VCaP (cell line): Measurements from ENCODE around the gene DGAT2.
A peak's percentile ranks its signal among the peaks of the same experiment; 100 is the strongest.

ENCODE experiments used
- H3K27ac ChIP-seq: fragments of 450-650 bp; 2 replicates; pipeline ENCODE4 v1.5.1; 2017
- TF ChIP-seq, protein P1 (sequence below): fragments of 450-650 bp; conservative IDR thresholded peaks from 2 replicates; pipeline ENCODE4 v1.5.1; 2017; ENCODE audit warnings: mild to moderate bottlenecking, moderate library complexity

The DGAT2 gene

DNA sequence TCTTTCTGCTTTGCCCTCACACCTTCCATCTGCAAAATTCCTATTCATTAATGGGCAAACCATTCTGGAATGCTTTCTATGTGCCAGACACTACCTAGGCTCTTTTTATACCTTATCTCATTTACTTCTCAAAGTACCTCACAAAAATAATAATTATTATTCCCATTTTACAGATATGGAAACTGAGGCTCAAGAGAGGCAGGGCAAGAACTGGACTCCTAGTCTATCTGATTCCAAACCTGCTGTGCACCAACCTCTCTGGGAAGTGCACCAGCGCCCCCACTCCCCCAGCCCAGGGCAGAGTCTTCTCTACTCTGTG is 826 bp upstream of the DGAT2 start:
- H3K27ac ChIP-seq = peak overlapping the region; percentile 85; the same call in 1 of the 2 replicates
- TF ChIP-seq, protein P1, sequence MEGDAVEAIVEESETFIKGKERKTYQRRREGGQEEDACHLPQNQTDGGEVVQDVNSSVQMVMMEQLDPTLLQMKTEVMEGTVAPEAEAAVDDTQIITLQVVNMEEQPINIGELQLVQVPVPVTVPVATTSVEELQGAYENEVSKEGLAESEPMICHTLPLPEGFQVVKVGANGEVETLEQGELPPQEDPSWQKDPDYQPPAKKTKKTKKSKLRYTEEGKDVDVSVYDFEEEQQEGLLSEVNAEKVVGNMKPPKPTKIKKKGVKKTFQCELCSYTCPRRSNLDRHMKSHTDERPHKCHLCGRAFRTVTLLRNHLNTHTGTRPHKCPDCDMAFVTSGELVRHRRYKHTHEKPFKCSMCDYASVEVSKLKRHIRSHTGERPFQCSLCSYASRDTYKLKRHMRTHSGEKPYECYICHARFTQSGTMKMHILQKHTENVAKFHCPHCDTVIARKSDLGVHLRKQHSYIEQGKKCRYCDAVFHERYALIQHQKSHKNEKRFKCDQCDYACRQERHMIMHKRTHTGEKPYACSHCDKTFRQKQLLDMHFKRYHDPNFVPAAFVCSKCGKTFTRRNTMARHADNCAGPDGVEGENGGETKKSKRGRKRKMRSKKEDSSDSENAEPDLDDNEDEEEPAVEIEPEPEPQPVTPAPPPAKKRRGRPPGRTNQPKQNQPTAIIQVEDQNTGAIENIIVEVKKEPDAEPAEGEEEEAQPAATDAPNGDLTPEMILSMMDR = no peak

DNA sequence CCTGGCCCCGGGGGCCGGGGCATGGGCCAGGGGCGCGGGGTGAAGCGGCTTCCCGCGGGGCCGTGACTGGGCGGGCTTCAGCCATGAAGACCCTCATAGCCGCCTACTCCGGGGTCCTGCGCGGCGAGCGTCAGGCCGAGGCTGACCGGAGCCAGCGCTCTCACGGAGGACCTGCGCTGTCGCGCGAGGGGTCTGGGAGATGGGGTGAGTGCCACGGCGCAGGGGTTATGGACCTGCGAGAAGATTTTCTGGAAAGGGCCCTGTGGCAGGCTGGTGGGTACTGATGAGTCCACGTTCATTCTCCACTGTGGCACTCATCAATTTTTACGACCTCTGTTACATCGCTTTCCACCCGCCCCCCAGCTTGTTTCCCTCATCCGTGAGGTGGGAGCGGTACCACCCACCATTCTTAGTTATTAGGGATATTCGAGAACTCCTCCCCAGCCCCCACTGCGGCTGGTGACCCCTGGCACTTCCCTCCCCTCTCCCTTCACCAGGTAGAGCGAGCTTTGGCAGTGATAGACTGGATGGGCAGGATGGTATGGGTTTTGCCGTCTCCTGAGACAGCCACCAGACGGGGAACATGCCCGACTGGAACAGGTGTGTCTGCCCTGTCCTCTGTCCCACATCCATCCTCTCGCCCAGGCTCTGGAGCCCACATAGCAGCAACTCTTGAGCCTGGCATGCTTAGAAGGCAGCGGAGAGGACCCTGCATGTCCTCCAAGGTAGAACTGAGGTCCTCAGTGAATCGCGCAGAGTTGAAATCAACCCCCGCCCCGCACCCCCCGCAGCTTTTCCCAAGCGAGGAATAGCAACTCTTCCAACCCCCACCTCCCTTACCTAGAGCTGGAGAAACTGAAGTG is 562 bp downstream of the DGAT2 start:
- TF ChIP-seq, protein P1 = no peak
- peak overlapping the region; percentile 85 for H3K27ac ChIP-seq

DNA sequence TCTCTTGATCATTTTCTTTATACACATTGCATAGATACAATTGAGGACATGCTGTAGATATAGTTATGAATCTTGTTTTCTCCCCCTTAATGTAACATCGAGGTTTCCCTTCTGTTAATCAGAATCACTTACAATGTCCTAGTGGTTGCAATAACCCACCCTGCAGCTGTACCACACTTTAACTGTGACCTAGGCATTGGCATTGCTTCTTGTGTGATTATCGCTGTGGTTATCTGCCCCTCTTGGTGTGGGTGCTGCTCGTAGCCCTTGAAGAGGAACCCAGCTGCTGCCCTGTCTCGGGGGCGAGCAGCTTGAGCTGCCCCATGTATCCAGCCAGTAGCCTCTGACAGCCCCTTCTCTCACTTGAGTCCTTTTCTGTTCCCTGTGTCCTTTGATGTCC is 1.5 kb downstream of the DGAT2 start:
- TF ChIP-seq, protein P1 = no peak
- no peak overlapping the region for H3K27ac ChIP-seq

GRCh38 chr11:75771646-75772410 is 3.2 kb downstream of the DGAT2 start:
- TF ChIP-seq, protein P1 = no peak
- H3K27ac ChIP-seq = no peak overlapping the region

DNA sequence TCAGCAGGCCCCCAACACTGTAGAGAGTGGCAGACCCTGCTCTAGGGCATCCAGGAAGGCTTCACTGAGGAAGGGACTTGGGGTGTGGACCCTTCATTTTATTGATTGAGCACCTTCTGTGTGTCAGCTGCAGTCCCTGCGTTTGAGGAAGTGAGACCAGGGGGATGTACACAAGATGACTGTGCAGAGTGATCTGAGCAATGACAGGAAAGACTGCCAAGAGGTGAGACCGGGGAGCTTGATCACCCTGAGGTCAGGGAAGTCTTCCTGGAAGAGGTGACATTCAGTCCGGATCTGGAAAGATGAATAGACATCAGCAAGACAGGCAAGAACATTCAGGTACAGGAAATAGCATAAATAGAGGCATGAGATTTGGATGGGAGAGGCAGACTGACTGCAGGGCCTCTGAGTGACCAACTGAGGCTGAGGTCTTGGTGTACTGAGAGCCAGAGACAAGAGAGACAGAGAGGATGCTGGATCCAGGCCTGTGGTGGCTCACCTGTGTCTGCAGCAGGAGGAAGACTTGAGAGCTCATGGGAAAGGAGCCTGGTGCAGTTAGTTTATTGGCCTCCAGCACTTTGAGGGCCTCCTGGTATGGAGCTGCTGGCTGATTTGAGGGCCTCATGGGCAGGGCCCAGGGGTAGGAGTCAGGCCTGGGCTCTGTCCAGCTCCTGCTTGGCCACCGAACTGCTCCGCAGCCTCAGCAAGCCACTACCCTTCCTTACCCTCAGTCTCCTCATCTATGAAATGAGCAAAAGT is 5.2 kb downstream of the DGAT2 start:
- TF ChIP-seq, protein P1 = no peak
- no peak overlapping the region for H3K27ac ChIP-seq

- H3K27ac ChIP-seq = no peak overlapping the region
- TF ChIP-seq, protein P1 = no peak
Observed at GRCh38 chr11:75775056-75775455, 6.5 kb downstream of the DGAT2 start.

DNA sequence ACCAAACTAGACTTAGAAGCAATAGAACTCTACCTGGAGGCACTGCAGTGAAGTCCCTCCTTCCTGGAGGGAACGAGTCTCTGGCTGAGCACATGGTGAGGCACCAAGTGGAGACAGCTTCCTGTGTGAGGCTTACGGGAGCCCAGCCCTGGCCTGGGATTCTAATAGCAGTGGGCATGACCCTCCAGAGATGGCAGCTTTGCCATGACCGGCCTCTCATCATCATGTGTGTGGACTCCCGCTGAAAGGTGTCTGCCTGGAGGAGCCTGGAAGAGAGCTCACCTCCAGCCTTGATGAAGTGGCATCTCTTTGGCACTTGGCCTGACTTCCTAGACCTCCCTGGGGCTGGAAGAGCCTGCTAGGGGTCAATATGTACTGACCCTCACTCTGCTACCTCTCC is 8.0 kb downstream of the DGAT2 start:
- no peak overlapping the region for H3K27ac ChIP-seq
- TF ChIP-seq, protein P1 = no peak
